ENCODE data around the gene USP17L28.
"Not testable (repeated sequence)": the region's sequence is repeated elsewhere in the genome, so short reads cannot be mapped to it uniquely, and the experiment has no call there.

USP17L28 gene, protein sequence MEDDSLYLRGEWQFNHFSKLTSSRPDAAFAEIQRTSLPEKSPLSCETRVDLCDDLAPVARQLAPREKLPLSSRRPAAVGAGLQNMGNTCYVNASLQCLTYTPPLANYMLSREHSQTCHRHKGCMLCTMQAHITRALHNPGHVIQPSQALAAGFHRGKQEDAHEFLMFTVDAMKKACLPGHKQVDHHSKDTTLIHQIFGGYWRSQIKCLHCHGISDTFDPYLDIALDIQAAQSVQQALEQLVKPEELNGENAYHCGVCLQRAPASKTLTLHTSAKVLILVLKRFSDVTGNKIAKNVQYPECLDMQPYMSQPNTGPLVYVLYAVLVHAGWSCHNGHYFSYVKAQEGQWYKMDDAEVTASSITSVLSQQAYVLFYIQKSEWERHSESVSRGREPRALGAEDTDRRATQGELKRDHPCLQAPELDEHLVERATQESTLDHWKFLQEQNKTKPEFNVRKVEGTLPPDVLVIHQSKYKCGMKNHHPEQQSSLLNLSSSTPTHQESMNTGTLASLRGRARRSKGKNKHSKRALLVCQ

DNA sequence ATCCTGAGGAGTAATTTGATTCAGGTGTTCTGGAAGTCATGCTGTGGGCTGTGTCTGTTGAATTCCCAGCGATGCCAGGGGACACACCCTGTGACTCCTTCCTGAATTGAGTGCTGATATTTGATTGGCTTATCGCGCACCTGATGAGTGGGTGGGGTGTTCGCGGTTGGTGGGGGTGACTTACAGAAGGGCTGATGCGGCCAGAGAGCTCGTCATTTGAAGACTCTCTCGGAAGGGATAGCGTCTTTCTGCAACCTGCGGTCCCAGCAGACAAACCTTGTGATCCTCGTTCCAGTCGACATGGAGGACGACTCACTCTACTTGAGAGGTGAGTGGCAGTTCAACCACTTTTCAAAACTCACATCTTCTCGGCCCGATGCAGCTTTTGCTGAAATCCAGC is at the start of gene USP17L28:
TSS of gene USP17L28 (plus strand) at position 301 of the 400 bp plus-strand sequence. CDS start at position 301, 0 bp downstream.
- in situ Hi-C loops (cut with MboI; ENCODE audit: low sequenced_read_pairs), result not testable (repeated sequence)

DNA sequence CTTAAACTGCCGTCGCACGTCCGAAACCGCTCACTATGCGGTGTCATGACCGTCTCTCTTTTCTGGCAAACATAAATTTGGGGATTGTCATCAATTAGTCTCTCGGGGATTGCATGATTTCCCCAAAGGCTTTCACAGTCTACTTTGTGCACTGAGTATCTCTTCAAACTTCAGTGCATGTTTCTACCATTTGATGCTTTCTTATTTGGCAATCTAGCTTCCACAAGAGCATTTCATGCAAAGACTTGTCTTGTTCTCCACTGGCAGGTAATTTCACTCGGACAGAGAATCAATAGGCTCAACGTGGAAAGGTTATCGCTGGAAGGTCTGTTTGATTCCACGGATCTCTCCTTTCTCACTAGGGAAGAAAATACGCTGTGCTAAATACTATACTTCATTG is 24.5 kb upstream of the USP17L28 start:
- in situ Hi-C loops (cut with MboI; ENCODE audit: low sequenced_read_pairs), result not testable (repeated sequence)

DNA sequence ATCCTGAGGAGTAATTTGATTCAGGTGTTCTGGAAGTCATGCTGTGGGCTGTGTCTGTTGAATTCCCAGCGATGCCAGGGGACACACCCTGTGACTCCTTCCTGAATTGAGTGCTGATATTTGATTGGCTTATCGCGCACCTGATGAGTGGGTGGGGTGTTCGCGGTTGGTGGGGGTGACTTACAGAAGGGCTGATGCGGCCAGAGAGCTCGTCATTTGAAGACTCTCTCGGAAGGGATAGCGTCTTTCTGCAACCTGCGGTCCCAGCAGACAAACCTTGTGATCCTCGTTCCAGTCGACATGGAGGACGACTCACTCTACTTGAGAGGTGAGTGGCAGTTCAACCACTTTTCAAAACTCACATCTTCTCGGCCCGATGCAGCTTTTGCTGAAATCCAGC is 23.8 kb upstream of the USP17L28 start, which contains the start of gene USP17L24:
TSS of gene USP17L24 (plus strand) at position 301 of the 400 bp plus-strand sequence. CDS start at position 301, 0 bp downstream.
- in situ Hi-C loops (cut with MboI; ENCODE audit: low sequenced_read_pairs), result not testable (repeated sequence)

DNA sequence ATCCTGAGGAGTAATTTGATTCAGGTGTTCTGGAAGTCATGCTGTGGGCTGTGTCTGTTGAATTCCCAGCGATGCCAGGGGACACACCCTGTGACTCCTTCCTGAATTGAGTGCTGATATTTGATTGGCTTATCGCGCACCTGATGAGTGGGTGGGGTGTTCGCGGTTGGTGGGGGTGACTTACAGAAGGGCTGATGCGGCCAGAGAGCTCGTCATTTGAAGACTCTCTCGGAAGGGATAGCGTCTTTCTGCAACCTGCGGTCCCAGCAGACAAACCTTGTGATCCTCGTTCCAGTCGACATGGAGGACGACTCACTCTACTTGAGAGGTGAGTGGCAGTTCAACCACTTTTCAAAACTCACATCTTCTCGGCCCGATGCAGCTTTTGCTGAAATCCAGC is 19.1 kb upstream of the USP17L28 start, which contains the start of gene USP17L25:
TSS of gene USP17L25 (plus strand) at position 301 of the 400 bp plus-strand sequence. CDS start at position 301, 0 bp downstream.
- in situ Hi-C loops (cut with MboI; ENCODE audit: low sequenced_read_pairs), result not testable (repeated sequence)

DNA sequence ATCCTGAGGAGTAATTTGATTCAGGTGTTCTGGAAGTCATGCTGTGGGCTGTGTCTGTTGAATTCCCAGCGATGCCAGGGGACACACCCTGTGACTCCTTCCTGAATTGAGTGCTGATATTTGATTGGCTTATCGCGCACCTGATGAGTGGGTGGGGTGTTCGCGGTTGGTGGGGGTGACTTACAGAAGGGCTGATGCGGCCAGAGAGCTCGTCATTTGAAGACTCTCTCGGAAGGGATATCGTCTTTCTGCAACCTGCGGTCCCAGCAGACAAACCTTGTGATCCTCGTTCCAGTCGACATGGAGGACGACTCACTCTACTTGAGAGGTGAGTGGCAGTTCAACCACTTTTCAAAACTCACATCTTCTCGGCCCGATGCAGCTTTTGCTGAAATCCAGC is 14.3 kb upstream of the USP17L28 start, which contains the start of gene USP17L26:
TSS of gene USP17L26 (plus strand) at position 301 of the 400 bp plus-strand sequence. CDS start at position 301, 0 bp downstream.
- in situ Hi-C loops (cut with MboI; ENCODE audit: low sequenced_read_pairs), result not testable (repeated sequence)

DNA sequence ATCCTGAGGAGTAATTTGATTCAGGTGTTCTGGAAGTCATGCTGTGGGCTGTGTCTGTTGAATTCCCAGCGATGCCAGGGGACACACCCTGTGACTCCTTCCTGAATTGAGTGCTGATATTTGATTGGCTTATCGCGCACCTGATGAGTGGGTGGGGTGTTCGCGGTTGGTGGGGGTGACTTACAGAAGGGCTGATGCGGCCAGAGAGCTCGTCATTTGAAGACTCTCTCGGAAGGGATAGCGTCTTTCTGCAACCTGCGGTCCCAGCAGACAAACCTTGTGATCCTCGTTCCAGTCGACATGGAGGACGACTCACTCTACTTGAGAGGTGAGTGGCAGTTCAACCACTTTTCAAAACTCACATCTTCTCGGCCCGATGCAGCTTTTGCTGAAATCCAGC is 9.6 kb upstream of the USP17L28 start, which contains the start of gene USP17L5:
TSS of gene USP17L5 (plus strand) at position 301 of the 400 bp plus-strand sequence. CDS start at position 301, 0 bp downstream.
- in situ Hi-C loops (cut with MboI; ENCODE audit: low sequenced_read_pairs), result not testable (repeated sequence)

DNA sequence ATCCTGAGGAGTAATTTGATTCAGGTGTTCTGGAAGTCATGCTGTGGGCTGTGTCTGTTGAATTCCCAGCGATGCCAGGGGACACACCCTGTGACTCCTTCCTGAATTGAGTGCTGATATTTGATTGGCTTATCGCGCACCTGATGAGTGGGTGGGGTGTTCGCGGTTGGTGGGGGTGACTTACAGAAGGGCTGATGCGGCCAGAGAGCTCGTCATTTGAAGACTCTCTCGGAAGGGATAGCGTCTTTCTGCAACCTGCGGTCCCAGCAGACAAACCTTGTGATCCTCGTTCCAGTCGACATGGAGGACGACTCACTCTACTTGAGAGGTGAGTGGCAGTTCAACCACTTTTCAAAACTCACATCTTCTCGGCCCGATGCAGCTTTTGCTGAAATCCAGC is 4.8 kb upstream of the USP17L28 start, which contains the start of gene USP17L27:
TSS of gene USP17L27 (plus strand) at position 301 of the 400 bp plus-strand sequence. CDS start at position 301, 0 bp downstream.
- in situ Hi-C loops (cut with MboI; ENCODE audit: low sequenced_read_pairs), result not testable (repeated sequence)

DNA sequence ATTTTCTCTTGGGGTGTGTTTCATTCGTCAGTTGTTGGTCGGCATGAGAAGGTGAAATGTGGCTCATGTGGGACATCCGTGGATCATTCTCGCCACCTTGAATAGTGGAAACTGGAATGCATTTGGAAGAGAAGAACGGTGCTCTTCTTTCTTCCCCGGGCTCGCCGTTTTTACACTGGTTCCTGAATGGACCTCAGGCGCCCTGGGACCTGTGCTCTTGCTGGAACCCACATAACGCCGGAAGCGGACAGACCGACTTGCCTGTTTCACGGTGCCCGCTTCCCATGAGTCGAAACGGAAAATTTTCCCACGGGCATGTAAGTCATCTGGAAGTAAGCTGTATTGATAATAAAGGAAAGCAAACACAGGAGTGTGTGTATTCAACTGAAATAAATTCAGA is 2.2 kb downstream of the USP17L28 start:
- in situ Hi-C loops (cut with MboI; ENCODE audit: low sequenced_read_pairs), result not testable (repeated sequence)

DNA sequence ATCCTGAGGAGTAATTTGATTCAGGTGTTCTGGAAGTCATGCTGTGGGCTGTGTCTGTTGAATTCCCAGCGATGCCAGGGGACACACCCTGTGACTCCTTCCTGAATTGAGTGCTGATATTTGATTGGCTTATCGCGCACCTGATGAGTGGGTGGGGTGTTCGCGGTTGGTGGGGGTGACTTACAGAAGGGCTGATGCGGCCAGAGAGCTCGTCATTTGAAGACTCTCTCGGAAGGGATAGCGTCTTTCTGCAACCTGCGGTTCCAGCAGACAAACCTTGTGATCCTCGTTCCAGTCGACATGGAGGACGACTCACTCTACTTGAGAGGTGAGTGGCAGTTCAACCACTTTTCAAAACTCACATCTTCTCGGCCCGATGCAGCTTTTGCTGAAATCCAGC is 4.6 kb downstream of the USP17L28 start, which contains the start of gene USP17L29:
TSS of gene USP17L29 (plus strand) at position 301 of the 400 bp plus-strand sequence. CDS start at position 301, 0 bp downstream.
- in situ Hi-C loops (cut with MboI; ENCODE audit: low sequenced_read_pairs), result not testable (repeated sequence)

DNA sequence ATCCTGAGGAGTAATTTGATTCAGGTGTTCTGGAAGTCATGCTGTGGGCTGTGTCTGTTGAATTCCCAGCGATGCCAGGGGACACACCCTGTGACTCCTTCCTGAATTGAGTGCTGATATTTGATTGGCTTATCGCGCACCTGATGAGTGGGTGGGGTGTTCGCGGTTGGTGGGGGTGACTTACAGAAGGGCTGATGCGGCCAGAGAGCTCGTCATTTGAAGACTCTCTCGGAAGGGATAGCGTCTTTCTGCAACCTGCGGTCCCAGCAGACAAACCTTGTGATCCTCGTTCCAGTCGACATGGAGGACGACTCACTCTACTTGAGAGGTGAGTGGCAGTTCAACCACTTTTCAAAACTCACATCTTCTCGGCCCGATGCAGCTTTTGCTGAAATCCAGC is 14.1 kb downstream of the USP17L28 start, which contains the start of gene USP17L30:
TSS of gene USP17L30 (plus strand) at position 301 of the 400 bp plus-strand sequence. CDS start at position 301, 0 bp downstream.
- in situ Hi-C loops (cut with MboI; ENCODE audit: low sequenced_read_pairs), result not testable (repeated sequence)

DNA sequence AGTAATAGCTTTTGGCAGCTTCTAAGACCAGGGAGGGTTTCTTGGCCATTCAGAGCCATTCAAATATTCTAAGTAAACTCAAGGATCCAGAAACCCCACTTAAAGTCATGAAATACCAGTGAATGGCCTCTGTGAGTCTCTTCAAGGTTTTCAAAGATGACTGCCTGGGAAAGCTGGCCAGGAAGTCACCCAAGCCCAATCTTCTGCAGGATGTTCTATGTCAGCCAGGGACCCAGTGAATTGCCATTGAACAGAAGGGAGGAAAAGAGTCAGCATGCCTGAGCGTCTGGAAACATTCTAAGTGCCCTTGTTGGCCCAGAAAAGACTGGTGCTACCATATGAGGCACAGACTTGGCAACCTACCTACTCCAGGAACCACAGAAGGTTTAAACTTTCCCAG is 31.2 kb downstream of the USP17L28 start:
- in situ Hi-C loops (cut with MboI; ENCODE audit: low sequenced_read_pairs), result not testable (repeated sequence)

DNA sequence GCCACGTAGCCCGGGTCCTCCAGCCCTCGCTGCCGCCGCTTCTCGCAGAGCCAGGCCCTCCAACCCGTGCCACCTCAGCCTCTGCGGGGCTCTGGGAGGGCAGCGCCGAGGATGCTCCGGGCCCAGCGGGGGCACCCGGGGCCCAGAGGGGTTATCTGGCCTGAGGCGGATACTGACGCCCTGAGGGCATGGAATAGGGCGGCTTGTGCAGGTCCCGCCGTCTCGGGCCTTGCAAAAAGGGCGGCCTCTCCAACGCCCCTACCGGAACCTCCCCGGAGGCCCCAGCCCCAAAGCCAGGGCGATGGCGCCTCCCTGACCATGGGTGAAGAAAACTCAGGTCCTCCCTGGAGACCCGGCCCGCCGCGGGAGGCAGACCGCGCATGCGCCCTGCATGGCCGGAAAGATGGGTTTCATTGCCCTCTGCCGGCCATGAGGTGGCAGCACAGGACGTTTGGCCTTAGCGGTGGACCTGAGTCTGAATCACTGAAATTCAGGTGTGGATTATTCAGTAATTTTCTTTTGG is 32.4 kb downstream of the USP17L28 start:
- in situ Hi-C loops (cut with MboI; ENCODE audit: low sequenced_read_pairs), result not testable (repeated sequence)

DNA sequence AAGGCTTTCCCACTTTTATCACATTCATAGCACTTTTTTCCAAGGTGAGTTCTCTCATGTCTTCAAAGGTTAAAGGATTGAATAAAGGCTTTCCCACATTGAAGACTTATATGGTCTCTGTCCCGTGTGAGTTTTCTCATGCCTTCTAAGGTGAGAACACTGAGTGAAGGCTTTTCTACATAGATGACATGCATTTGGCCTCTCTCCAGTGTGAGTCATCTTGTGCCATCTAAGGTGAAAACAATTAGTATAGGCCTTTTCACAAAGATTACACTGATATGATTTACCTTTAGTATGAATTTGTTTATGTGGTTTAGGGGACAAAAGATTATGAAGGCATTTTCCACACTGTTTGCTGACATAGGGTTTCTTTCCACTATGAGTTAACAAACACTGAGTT is 35.4 kb downstream of the USP17L28 start:
- in situ Hi-C loops (cut with MboI; ENCODE audit: low sequenced_read_pairs), result no loop called here

DNA sequence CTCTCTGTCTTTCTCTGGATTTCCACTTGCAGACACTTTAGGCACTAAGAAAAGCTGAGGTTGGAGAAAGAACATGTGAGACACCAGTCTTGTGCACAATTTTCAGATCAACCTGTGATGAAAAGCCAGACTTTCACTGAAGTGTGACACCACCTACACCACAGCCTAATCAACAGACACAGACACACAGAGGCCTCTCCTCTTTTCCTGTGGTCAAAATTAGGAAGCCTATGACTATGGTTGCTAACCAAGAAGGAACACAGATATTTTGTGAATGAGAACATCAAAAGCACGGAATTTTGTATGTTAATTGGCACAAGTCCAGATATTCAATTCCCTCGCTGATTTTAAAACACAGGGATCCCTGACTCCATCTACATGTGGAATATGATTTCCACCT is 40.3 kb downstream of the USP17L28 start:
- in situ Hi-C loops (cut with MboI; ENCODE audit: low sequenced_read_pairs), result not testable (repeated sequence)

All from HL-60/S4 treated with phorbol 12-myristate 13-acetate at 8.2 ng/mL for 4 days and 3 days (cell line).